OCI-LY7 (cell line): Measurements from ENCODE around the gene NUDT9. TPM values are rescaled to one million over a fixed set of nuclear protein-coding genes. Genes with fewer than 3 reads are reported as not detected.

ENCODE experiments used
- BruUV-seq: library from RNA; stranded (reverse); fragments of 400-500 nt; replicated peaks from 2 replicates; lab custom pipeline; 2021; lab: Mats Ljungman, UMichigan
- CTCF ChIA-PET: fragments of 300-600 bp; sonication (Branson Sonifier 250); formaldehyde crosslinking; loops from one replicate; lab custom pipeline; 2022; ENCODE audit warnings: antibody characterized with exemption; ENCODE audit not compliant: unreplicated experiment; lab: Charles Lee
- POLR2A ChIA-PET: fragments of 300-600 bp; sonication (Branson Sonifier 250); formaldehyde crosslinking; loops from one replicate; lab custom pipeline; 2022; ENCODE audit warnings: antibody characterized with exemption; lab: Charles Lee
- DNase-seq: peaks from one replicate; pipeline ENCODE4 v3.0.0-alpha.2; 2015; ENCODE audit warnings: low spot score
- H2AFZ ChIP-seq: fragments of 200-600 bp; sonication (generic), shearing (Covaris generic); 2 replicates; pipeline ENCODE4 v1.6.1; 2014; ENCODE audit warnings: mild to moderate bottlenecking, antibody characterized with exemption, low read length, moderate library complexity
- H3K27ac ChIP-seq: fragments of 200-600 bp; sonication (generic); 2 replicates; pipeline ENCODE4 v1.5.1; 2014; ENCODE audit warnings: mixed run types, low read depth, mild to moderate bottlenecking, moderate library complexity, low read length, inconsistent platforms; ENCODE audit not compliant: poor library complexity, severe bottlenecking
- H3K36me3 ChIP-seq: fragments of 200-600 bp; sonication (generic); 2 replicates; pipeline ENCODE4 v1.6.1; 2014; ENCODE audit warnings: mild to moderate bottlenecking, antibody characterized with exemption, low read length, moderate library complexity, mixed read lengths; ENCODE audit not compliant: insufficient read depth
- H3K4me1 ChIP-seq: fragments of 200-600 bp; sonication (generic); 2 replicates; pipeline ENCODE4 v1.5.1; 2014; ENCODE audit warnings: mild to moderate bottlenecking, low read length; ENCODE audit not compliant: insufficient read depth, poor library complexity, severe bottlenecking
- H3K4me2 ChIP-seq: fragments of 200-600 bp; sonication (generic); 2 replicates; pipeline ENCODE4 v1.6.1; 2014; ENCODE audit warnings: mild to moderate bottlenecking, low read length
- H3K4me3 ChIP-seq: fragments of 200-600 bp; sonication (generic); 2 replicates; pipeline ENCODE4 v1.5.1; 2014; ENCODE audit warnings: mild to moderate bottlenecking, low read depth, low read length; ENCODE audit not compliant: poor library complexity, severe bottlenecking
- H3K79me2 ChIP-seq: fragments of 200-600 bp; sonication (generic); 2 replicates; pipeline ENCODE4 v1.6.1; 2016; ENCODE audit warnings: low read depth, mild to moderate bottlenecking, low read length, moderate library complexity, mixed read lengths; ENCODE audit not compliant: insufficient read depth
- H3K9me2 ChIP-seq: fragments of 200-600 bp; sonication (generic); 2 replicates; pipeline ENCODE4 v1.6.1; 2016; ENCODE audit warnings: mild to moderate bottlenecking, low read length, mixed read lengths; ENCODE audit not compliant: insufficient read depth
- H3K9me3 ChIP-seq: fragments of 200-600 bp; sonication (generic); 2 replicates; pipeline ENCODE4 v1.6.1; 2014; ENCODE audit warnings: mild to moderate bottlenecking, mixed run types, low read length, mixed read lengths
- H4K20me1 ChIP-seq: fragments of 200-600 bp; sonication (generic); 2 replicates; pipeline ENCODE4 v1.6.1; 2014; ENCODE audit warnings: mild to moderate bottlenecking, antibody characterized with exemption, low read length, moderate library complexity, mixed read lengths; ENCODE audit not compliant: insufficient read depth
- EZH2phosphoT487 ChIP-seq: fragments of 200-600 bp; sonication (generic); IDR thresholded peaks from 2 replicates; pipeline ENCODE4 v1.6.1; 2018; ENCODE audit warnings: low read depth, borderline replicate concordance, mild to moderate bottlenecking, mixed run types, antibody characterized with exemption, low read length, moderate library complexity, mixed read lengths
- intact Hi-C: fragments of 100-400 bp; cut with micrococcal nuclease; formaldehyde crosslinking; loops from one replicate; pipeline ENCODE4 v1.10.0; 2022; ENCODE audit not compliant: unreplicated experiment
- total RNA-seq, 2 experiments: library from RNA; depleted of rRNA in 1 of 2; stranded (reverse); fragments of >200 nt in 1 of 2; shearing (Covaris generic) in 1 of 2; gene quantifications; 2 replicates each; pipeline ENCODE4 v1.2.3, GENCODE V29; 2014 to 2022
- TF ChIP-seq, protein P1 (sequence below): fragments of 200-600 bp; sonication (generic); conservative IDR thresholded peaks from 2 replicates; pipeline ENCODE4 v1.5.1; 2014; ENCODE audit warnings: mild to moderate bottlenecking, antibody characterized with exemption, low read length, moderate library complexity, mixed read lengths

The NUDT9 gene
- total RNA-seq, 2 experiments from 2014 or later = 9.0 to 16.5 TPM

GRCh38 chr4:87409420-87409939 is 12.9 kb upstream of the NUDT9 start:
- Histone ChIP-seq H2AFZ (no peak overlapping the region), H3K4me1 (peaks cover 7% of the 10 kb centered on the region), H3K79me2 (no peaks in the 10 kb centered on the region), H3K4me2 (no peak overlapping the region), H3K36me3 (no peaks in the 10 kb centered on the region), H3K27ac (no peak overlapping the region), H3K9me3 (0 out of 2 replicates have a peak, but pooled peaks cover 18% of the 10 kb centered on the region), H4K20me1 (no peaks in the 10 kb centered on the region), H3K4me3 (no peak overlapping the region), H3K9me2 (no peaks in the 10 kb centered on the region)
- DNase-seq = no peak
- ChIA-PET POLR2A (interaction anchor here (0.6 kb wide), 1 partner anchor 921 kb away, joined by 3 read pairs; no protein-coding TSS in a partner anchor), CTCF (no interaction called here)
- no TSS peak for BruUV-seq
- no peak for TF ChIP-seq EZH2phosphoT487
- TF ChIP-seq, protein P1, sequence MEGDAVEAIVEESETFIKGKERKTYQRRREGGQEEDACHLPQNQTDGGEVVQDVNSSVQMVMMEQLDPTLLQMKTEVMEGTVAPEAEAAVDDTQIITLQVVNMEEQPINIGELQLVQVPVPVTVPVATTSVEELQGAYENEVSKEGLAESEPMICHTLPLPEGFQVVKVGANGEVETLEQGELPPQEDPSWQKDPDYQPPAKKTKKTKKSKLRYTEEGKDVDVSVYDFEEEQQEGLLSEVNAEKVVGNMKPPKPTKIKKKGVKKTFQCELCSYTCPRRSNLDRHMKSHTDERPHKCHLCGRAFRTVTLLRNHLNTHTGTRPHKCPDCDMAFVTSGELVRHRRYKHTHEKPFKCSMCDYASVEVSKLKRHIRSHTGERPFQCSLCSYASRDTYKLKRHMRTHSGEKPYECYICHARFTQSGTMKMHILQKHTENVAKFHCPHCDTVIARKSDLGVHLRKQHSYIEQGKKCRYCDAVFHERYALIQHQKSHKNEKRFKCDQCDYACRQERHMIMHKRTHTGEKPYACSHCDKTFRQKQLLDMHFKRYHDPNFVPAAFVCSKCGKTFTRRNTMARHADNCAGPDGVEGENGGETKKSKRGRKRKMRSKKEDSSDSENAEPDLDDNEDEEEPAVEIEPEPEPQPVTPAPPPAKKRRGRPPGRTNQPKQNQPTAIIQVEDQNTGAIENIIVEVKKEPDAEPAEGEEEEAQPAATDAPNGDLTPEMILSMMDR = no peak
- intact Hi-C loops = no loop called here

- Histone ChIP-seq H3K79me2 (no peaks in the 10 kb centered on the region), H3K36me3 (no peaks in the 10 kb centered on the region), H2AFZ (no peak overlapping the region), H3K27ac (no peak overlapping the region), H3K4me3 (no peak overlapping the region), H3K9me3 (0 out of 2 replicates have a peak, but pooled peaks cover 22% of the 10 kb centered on the region), H3K4me1 (peaks cover 7% of the 10 kb centered on the region), H4K20me1 (no peaks in the 10 kb centered on the region), H3K9me2 (no peaks in the 10 kb centered on the region), H3K4me2 (no peak overlapping the region)
- no peak for TF ChIP-seq EZH2phosphoT487
- TF ChIP-seq, protein P1 = no peak
- no peak for DNase-seq
- POLR2A ChIA-PET = no interaction called here
- BruUV-seq = no TSS peak
- CTCF ChIA-PET = no interaction called here
- intact Hi-C loops = no loop called here
Observed at GRCh38 chr4:87410157-87410556, 12.2 kb upstream of the NUDT9 start.

DNA sequence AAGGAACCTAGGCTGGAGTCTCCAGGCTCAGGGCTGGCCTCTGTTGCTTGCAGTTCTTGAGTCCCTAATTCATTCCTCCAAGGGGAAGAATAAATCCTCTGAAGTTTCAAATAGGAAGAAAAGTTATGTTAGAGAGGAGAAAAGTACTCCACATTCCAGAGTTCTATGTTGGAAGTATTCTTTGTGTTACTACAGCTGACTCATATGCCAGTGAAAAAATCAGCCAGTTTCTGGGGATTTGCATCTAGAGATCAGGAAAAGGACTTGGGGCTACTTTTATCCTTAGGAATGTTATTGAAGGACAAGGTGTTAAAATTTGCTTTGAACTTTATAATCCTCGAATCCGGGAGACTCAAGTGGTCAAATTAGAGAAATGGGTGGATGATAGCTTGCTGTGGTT is 11.7 kb upstream of the NUDT9 start:
- no peaks in the 10 kb centered on the region for H3K79me2 ChIP-seq
- no peak for DNase-seq
- H3K9me2 ChIP-seq = no peaks in the 10 kb centered on the region
- peaks cover 7% of the 10 kb centered on the region for H3K4me1 ChIP-seq
- no TSS peak for BruUV-seq
- H3K4me2 ChIP-seq = no peak overlapping the region
- ChIA-PET POLR2A (interaction anchor here (0.8 to 1.0 kb wide), 2 partner anchors 11 to 14 kb away, joined by 3 to 4 read pairs; partner anchors contain the start of gene NUDT9), CTCF (no interaction called here)
- 0 out of 2 replicates have a peak, but pooled peaks cover 18% of the 10 kb centered on the region for H3K9me3 ChIP-seq
- H3K4me3 ChIP-seq = no peak overlapping the region
- TF ChIP-seq, protein P1 = no peak
- no peak for TF ChIP-seq EZH2phosphoT487
- no peaks in the 10 kb centered on the region for H3K36me3 ChIP-seq
- intact Hi-C loops = no loop called here
- H3K27ac ChIP-seq = no peak overlapping the region
- H4K20me1 ChIP-seq = no peaks in the 10 kb centered on the region
- H2AFZ ChIP-seq = no peak overlapping the region
